Activated CD4-positive, alpha-beta T cell treated with anti-CD3 and anti-CD28 coated beads, Interleukin-2, amount 10 ng/mL, durations not matched to agents 7 days and 5 days (primary cell): Measurements from ENCODE around the gene DOK1. TPM values are rescaled to one million over a fixed set of nuclear protein-coding genes. Genes with fewer than 3 reads are reported as not detected.

Source experiments
- CTCF ChIA-PET: fragments of 350-600 bp; sonication (Branson Sonifier 250); formaldehyde crosslinking; loops from one replicate; lab custom pipeline; 2021; ENCODE audit warnings: antibody characterized with exemption; lab: Charles Lee
- POLR2A ChIA-PET: fragments of 350-600 bp; sonication (Branson Sonifier 250); formaldehyde crosslinking; loops from one replicate; lab custom pipeline; 2021; ENCODE audit warnings: antibody characterized with exemption; lab: Charles Lee
- DNase-seq: peaks from one replicate; pipeline ENCODE4 v3.0.0-alpha.2; 2020
- H3K27ac Mint-ChIP-seq: one replicate; pipeline ENCODE4 v1.8.0; 2021; ENCODE audit warnings: mild to moderate bottlenecking, moderate library complexity, mixed read lengths
- H3K27me3 Mint-ChIP-seq: one replicate; pipeline ENCODE4 v1.8.0; 2021; ENCODE audit warnings: mixed read lengths
- H3K36me3 Mint-ChIP-seq: one replicate; pipeline ENCODE4 v1.8.0; 2021; ENCODE audit warnings: low read depth, mixed read lengths
- H3K4me1 Mint-ChIP-seq: one replicate; pipeline ENCODE4 v1.8.0; 2021; ENCODE audit warnings: mixed read lengths
- H3K4me3 Mint-ChIP-seq: one replicate; pipeline ENCODE4 v1.8.0; 2021; ENCODE audit warnings: mild to moderate bottlenecking, moderate library complexity, mixed read lengths
- H3K9me3 Mint-ChIP-seq: one replicate; pipeline ENCODE4 v1.8.0; 2021; ENCODE audit warnings: mixed read lengths
- total RNA-seq, 2 experiments: library from RNA; stranded (reverse); gene quantifications; one replicate each; pipeline ENCODE4 v1.2.3, GENCODE V29; 2021

The DOK1 gene
- total RNA-seq = 10 to 100 TPM; 28.0 to 34.4 TPM

DNA sequence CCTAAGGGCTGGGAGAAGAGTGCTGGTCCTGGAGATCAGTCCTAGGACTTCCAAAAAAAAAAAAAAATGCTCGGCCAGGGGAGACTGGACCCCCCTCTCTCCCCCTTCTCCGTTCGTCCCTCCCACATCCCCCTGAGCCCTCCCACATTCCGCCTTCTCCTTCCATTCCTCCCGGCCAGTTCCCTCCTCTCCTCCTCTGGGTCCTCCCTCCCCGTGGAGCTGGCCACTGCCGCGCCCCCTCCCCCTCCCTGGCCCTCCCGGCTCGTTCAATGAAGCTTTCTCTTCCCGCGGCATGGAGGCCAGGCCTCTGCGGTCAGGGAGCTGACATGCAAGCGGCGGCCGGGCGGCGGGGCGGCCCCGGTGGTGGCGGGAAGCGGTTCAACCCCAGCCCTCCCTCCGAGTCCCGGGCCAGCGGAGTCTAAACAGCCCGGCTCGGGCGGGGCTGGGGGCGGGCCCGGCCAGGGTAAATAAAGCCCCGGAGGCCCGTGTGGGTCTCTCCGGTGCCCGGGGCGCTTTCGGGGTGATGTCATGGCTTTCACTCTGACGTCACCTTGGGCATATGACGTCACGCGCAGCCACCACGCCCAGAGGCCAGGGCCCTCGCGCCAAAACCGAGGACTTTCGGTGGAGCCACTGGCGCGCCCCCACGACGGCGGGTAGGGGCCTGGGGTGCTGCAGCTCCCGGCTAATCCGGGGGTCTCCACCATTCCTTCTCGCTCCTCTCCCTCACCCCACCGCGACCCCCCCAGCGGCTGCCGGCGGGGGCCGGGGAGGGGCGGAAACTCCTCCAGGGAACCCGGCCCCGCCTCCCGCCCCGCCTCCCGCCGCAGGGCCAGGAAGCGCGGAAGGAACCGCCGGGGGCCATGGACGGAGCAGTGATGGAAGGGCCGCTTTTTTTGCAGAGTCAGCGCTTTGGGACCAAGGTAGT, at the start of gene DOK1, which contains the start of gene LOXL3:
TSS of gene DOK1 (plus strand) at position 829 of the 928 bp plus-strand sequence. CDS start at position 864, 35 bp downstream.
TSS of gene LOXL3 (minus strand) at position 51 of the 928 bp plus-strand sequence. CDS start 1,308 bp downstream, outside the sequence.
- H3K36me3 Mint-ChIP-seq = peaks cover 13% of the 10 kb centered on the region
- H3K9me3 Mint-ChIP-seq = no peaks in the 10 kb centered on the region
- H3K4me1 Mint-ChIP-seq = peaks cover 27% of the 10 kb centered on the region
- POLR2A ChIA-PET = interaction anchor here (0.6 kb wide), 1 partner anchor 35 kb away, joined by 3 read pairs; no protein-coding TSS in a partner anchor
- peak within 1 kb of the TSS; percentile 95 for H3K4me3 Mint-ChIP-seq
- CTCF ChIA-PET = interaction anchor here (1.1 to 6.5 kb wide), 2 partner anchors 21 to 32 kb away, joined by 3 to 36 read pairs; no protein-coding TSS in a partner anchor
- peak; percentile 86 for DNase-seq
- peaks cover 26% of the 10 kb centered on the region for H3K27me3 Mint-ChIP-seq
- peak within 1 kb of the TSS; percentile 94 for H3K27ac Mint-ChIP-seq

DNA sequence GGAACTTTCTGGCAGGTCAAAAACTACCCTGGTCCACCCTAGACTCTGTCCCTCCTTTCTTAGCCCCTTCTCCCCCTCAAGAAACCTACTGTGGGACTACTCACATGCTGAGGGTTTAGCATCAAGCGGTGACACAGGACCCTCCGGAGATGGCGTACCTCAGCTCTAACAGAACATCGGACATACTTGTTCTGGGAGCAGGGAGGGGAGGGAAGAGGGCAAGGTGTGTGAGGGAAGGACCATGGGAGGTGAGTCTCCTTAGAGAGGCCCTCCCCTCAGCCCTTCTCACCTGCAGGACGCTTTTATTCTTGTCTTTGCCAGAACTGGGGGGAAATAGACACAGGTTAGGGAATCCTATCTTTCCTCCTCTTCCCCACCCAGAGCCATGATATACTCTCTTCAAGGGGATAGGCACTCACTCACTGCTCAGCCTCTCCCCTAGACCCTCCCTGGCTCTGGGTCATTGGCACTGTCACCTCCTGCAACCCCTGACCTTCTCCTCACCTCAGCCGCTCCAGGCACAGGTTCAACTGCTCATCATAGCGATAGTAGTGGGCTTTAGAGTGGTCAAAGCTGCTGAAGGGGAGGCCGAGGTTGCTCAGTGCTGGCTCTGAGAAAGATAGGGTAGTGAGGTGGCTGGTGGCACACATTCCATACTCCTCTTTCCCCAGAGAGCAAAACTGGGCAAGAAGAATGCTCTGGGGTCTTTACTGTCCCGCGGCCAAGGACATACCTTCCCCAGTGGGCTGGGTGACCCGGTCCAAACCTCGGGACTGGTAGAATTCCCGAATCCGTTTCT, 48.9 kb upstream of the DOK1 start:
- Mint-ChIP-seq H3K4me3 (peak overlapping the region; percentile 10), H3K9me3 (no peaks in the 10 kb centered on the region), H3K27me3 (peaks cover 42% of the 10 kb centered on the region), H3K27ac (no peak overlapping the region), H3K4me1 (peaks cover 65% of the 10 kb centered on the region), H3K36me3 (peaks cover 38% of the 10 kb centered on the region)
- CTCF ChIA-PET = interaction anchor here (1.2 to 1.6 kb wide), 3 partner anchors 8 to 26 kb away, joined by 3 read pairs; partner anchors contain the start of genes AUP1 and HTRA2
- DNase-seq = no peak
- POLR2A ChIA-PET = interaction anchor here (0.5 kb wide), 1 partner anchor 30 kb away, joined by 4 read pairs; no protein-coding TSS in a partner anchor

DNA sequence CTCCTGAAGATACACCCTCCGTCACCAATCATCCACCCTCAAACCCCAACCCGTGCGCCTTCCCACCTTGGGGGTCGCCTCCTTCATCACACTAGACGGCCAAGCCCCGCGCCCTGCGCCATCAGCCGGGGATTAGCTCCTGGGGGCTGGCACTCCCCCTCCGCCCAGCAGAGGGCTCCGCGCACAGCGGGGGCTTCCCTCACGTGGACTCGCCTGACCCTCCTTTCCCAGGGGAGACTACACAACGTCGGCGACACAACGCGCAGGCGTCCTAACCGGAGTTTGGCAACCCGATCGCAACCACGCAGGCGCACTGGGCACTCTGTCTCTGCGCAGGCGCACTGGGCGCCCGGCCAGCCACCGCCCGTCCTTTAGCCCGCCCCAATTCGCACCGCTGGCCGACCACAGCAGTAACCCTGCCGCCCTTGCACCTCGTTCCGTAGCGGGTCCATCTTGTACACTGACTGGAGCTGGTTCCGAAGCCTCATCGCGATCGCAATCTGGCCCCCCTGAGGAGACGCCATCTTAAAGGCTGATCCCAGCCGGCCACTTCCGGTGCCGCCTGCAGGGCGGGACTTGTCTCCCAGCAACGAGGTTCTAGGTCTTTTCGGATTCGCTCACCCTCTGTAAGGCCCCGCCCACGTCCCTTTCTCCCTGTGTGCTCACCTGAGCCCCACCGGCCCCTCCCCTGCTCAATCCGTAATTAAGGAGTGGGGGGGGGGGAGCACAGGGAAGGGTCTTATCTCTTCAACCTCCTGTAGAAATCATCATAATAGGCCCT, 47.2 kb upstream of the DOK1 start, which contains the start of gene PCGF1:
TSS of gene PCGF1 (minus strand) at position 551 of the 781 bp plus-strand sequence. CDS start at position 524, 27 bp downstream.
- H3K36me3 Mint-ChIP-seq = peaks cover 30% of the 10 kb centered on the region
- peak within 1 kb of the TSS; percentile 100 for H3K27ac Mint-ChIP-seq
- peak within 1 kb of the TSS; percentile 93 for H3K4me3 Mint-ChIP-seq
- H3K27me3 Mint-ChIP-seq = peaks cover 40% of the 10 kb centered on the region
- peak; percentile 99 for DNase-seq
- POLR2A ChIA-PET = interaction anchor here (1.2 kb wide), 1 partner anchor 25 kb away, joined by 3 read pairs; the partner anchor contains the start of genes CCDC142 and TTC31
- no peaks in the 10 kb centered on the region for H3K9me3 Mint-ChIP-seq
- CTCF ChIA-PET = interaction anchor here (0.9 to 1.4 kb wide), 3 partner anchors 10 to 52 kb away, joined by 3 read pairs; partner anchors contain the start of gene INO80B
- H3K4me1 Mint-ChIP-seq = peaks cover 60% of the 10 kb centered on the region

DNA sequence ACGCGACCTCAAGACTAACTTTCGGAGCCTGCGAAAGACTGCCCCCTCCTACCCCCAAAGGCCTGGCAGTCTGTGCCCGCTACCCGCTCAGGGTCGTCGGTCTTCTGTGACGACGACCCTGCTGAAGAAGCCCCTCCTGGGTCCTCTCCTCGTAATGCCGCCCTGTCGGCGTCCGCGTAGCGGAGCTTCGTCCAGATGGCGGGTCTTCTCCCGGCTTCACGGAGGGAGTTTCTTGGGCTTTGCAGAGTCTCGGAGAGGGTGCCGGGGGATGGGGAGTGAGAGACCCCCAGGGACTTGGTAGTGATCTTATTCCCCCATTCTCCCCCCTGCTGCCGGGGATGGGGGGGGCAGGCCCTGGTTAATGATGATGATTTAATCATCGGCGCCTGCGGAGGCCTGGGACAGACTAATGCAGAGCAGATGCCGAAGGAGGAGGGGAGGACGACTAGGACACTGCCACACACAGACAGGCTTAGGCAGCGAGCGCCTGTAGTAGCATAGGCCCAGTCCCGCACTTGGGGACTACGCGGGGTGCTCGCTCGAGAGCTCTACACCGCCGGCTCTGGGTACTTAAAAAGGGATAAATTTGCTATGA, 46.5 kb upstream of the DOK1 start:
- peak; percentile 18 for DNase-seq
- CTCF ChIA-PET = interaction anchor here (0.5 to 0.9 kb wide), 2 partner anchors 15 to 56 kb away, joined by 3 to 5 read pairs; no protein-coding TSS in a partner anchor

DNA sequence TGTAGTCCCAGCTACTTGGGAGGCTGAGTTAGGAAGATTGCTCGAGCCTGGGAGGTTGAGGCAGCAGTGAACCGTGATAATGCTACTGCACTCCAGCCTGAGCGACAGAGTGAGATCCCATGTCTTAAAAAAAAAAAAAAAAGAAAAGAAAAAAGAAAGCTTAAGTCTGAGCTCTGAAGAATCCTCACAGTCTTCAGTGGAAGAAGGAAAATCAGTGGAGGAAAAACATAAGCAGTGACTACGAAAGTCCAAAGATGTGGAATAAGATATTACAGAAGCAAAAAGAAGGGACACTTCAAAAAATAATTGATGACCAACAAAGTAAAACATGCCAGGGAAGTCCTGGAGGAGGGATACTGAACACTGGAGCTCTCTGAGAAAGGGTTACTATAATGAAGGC, 44.2 kb upstream of the DOK1 start:
- Mint-ChIP-seq H3K4me3 (no peak overlapping the region), H3K27ac (no peak overlapping the region), H3K9me3 (no peaks in the 10 kb centered on the region), H3K4me1 (peaks cover 47% of the 10 kb centered on the region), H3K27me3 (peaks cover 41% of the 10 kb centered on the region), H3K36me3 (peaks cover 18% of the 10 kb centered on the region)
- no peak for DNase-seq
- CTCF ChIA-PET = interaction anchor here (0.6 to 2.4 kb wide), 6 partner anchors 9 to 274 kb away, joined by 3 to 10 read pairs (median 4); partner anchors contain the start of genes CCDC142 and TTC31
- POLR2A ChIA-PET = interaction anchor here (0.5 kb wide), 1 partner anchor 597 kb away, joined by 4 read pairs; no protein-coding TSS in a partner anchor

More for the DNA sequence above, 46.5 kb upstream of the DOK1 start:
- H3K4me1 Mint-ChIP-seq = peaks cover 56% of the 10 kb centered on the region
- H3K27ac Mint-ChIP-seq = peak overlapping the region; percentile 100
- POLR2A ChIA-PET = interaction anchor here (1.2 kb wide), 1 partner anchor 25 kb away, joined by 3 read pairs; the partner anchor contains the start of genes CCDC142 and TTC31
- peaks cover 40% of the 10 kb centered on the region for H3K27me3 Mint-ChIP-seq
- H3K36me3 Mint-ChIP-seq = peaks cover 32% of the 10 kb centered on the region
- no peaks in the 10 kb centered on the region for H3K9me3 Mint-ChIP-seq
- H3K4me3 Mint-ChIP-seq = peak overlapping the region; percentile 93

DNA sequence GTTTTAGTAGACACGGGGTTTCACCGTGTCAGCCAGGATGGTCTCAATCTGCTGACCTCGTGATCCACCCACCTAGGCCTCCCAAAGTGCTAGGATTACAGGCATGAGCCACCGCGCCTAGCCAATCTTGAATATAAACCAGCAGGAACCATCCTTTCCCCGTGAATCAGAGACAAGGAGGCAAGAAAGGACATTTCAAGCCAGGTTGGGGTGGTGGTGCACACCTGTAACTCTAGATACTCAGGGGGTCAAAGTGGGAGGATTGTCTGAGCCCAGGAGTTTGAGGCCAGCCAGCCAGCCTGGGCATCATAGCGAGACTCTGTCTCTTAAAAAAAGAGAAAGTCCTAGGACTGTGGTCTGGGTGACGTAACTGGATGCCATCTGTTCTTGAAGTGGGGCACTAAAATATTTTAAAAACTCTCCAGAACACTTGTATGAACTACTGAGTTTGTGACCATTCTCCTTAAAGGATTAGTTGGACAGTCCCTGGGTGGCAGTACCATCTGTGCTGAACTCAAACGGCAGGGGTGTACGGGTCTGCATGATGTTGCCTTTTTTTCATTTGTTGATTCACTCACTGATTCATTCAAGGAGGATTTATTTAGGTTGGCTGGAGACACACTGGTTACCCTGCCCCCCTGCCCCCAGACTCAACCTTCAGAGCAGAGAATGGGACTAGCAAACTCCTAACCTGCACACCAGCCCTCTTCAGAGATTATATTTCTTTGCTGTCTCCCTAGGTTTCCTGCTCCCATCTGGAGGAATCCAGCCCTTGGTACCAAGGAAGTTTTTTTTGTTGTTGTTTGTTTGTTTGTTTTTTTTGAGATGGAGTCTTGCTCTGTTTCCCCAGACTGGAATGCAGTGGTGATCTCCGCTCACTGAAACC, 43.2 kb upstream of the DOK1 start:
- DNase-seq = no peak
- Mint-ChIP-seq H3K36me3 (peaks cover 13% of the 10 kb centered on the region), H3K27ac (no peak overlapping the region), H3K4me3 (no peak overlapping the region), H3K27me3 (peaks cover 48% of the 10 kb centered on the region), H3K9me3 (no peaks in the 10 kb centered on the region), H3K4me1 (peaks cover 48% of the 10 kb centered on the region)
- ChIA-PET CTCF (interaction anchor here (0.7 kb wide), 1 partner anchor 13 kb away, joined by 3 read pairs; no protein-coding TSS in a partner anchor), POLR2A (interaction anchor here (0.5 kb wide), 1 partner anchor 598 kb away, joined by 4 read pairs; no protein-coding TSS in a partner anchor)

DNA sequence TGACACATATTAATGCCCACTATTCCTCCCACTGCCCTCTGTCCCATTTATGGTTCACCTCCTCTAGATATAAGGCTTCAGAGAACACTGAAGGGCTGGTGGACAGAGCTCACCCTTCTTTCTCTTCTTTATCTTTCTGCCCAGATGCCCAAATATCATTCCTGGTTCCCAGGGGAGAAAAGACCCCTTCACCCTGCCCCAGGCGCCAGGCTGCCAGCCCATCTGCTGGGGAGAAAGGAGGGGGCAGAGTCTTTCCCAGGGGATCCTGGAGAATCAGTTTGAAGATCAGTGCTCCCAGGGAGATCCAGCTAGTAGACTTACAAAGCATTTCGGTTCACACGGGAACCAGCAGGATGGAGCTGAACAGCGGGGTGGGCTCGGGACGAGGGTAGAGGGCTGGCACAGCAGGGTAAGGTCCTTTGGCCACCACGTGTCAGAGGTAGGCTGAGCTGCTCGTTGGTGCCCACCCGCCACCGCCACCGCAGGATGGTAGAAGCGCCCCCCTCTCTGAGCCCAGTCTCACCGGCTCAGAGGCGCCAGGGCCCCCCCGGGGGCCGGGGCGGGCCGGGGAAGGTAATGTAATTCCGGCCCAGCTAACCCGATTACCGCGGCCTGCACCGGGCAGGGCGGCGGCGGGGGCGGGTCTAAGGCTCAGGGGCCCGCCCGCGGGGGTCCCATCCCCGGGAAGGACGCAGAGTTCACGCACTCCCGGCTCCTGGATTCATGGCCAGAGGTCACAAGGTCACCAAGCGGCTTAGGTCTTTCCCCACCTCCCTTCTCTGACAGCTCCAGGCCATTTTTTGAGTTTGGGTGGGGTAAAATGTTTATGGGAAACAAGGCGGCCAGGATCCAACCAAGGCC, 41.5 kb upstream of the DOK1 start:
- H3K27me3 Mint-ChIP-seq = peaks cover 64% of the 10 kb centered on the region
- CTCF ChIA-PET = interaction anchor here (0.8 to 2.7 kb wide), 6 partner anchors 9 to 73 kb away, joined by 3 to 9 read pairs (median 3); partner anchors contain the start of genes AUP1 and HTRA2
- H3K9me3 Mint-ChIP-seq = no peaks in the 10 kb centered on the region
- DNase-seq = no peak
- H3K36me3 Mint-ChIP-seq = peaks cover 12% of the 10 kb centered on the region
- no peak overlapping the region for H3K27ac Mint-ChIP-seq
- POLR2A ChIA-PET = no interaction called here
- no peak overlapping the region for H3K4me3 Mint-ChIP-seq
- H3K4me1 Mint-ChIP-seq = peaks cover 45% of the 10 kb centered on the region

DNA sequence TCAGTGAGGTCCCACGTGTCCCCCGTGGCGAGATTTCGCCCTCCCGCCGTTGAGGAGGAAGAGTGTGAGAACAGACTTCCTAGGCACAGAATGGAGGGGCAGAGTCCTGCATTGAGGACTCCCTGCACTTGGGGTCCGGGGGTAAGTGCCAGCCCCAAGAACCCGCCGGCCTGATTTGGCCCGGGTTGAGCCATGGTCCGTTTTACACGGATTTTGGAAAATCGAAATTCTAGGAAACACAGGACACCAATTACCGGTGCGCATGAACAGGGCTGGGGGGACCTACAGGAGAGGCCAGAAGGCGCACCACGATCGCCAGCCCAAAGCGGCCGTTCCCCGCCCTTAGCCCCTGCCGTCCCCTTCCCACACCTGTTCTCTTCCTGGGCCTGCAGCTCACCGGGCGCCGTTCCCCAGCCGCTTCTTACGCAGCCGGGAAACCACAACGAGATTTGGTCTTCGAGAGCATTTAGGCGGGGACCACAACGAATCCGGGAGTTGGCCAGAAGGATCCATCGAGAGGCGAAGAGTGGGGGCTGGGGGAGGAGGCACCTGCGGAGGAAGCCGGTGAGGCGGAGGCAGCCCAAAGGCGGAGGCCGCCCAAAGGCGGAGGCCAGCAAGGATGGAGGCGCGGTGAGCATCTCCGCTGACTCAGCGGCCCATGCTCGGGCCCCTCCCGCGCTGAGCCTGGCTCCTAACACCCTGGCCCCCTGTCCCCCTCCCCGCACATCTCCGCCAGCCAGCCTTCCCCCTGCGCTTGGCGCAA, 40.7 kb upstream of the DOK1 start:
- DNase-seq = peak; percentile 29
- H3K4me1 Mint-ChIP-seq = peaks cover 37% of the 10 kb centered on the region
- ChIA-PET CTCF (interaction anchor here (1.0 to 2.7 kb wide), 7 partner anchors 9 to 73 kb away, joined by 3 to 9 read pairs (median 4); no protein-coding TSS in a partner anchor), POLR2A (no interaction called here)
- H3K36me3 Mint-ChIP-seq = peaks cover 10% of the 10 kb centered on the region
- H3K9me3 Mint-ChIP-seq = no peaks in the 10 kb centered on the region
- peak overlapping the region; percentile 41 for H3K4me3 Mint-ChIP-seq
- no peak overlapping the region for H3K27ac Mint-ChIP-seq
- peaks cover 70% of the 10 kb centered on the region for H3K27me3 Mint-ChIP-seq
